GM19463 (cell line): ENCODE data around the gene PON3.

Experiments
- ATAC-seq: cut with Tn5 transposase; IDR thresholded peaks from one replicate; pipeline ENCODE4 v1.9.1; 2021; ENCODE audit warnings: mild to moderate bottlenecking, moderate library complexity; ENCODE audit not compliant: unreplicated experiment

Gene PON3

GRCh38 chr7:95357623-95358022, 38.6 kb downstream of the PON3 start:
- no peak for ATAC-seq

GRCh38 chr7:95342642-95343307, 53.4 kb downstream of the PON3 start:
- no peak for ATAC-seq

- no peak for ATAC-seq
These were observed 54.1 kb downstream of the PON3 start for GRCh38 chr7:95342029-95342428.

GRCh38 chr7:95340491-95340890, 55.7 kb downstream of the PON3 start:
- no peak for ATAC-seq

GRCh38 chr7:95338832-95339231, 57.3 kb downstream of the PON3 start:
- ATAC-seq = no peak

GRCh38 chr7:95335093-95335492, 61.1 kb downstream of the PON3 start:
- ATAC-seq = no peak

GRCh38 chr7:95334447-95334846, 61.7 kb downstream of the PON3 start:
- no peak for ATAC-seq

GRCh38 chr7:95330961-95331337, 65.2 kb downstream of the PON3 start:
- ATAC-seq = peak; percentile 28

- ATAC-seq = peak; percentile 98
These were observed 65.8 kb downstream of the PON3 start for GRCh38 chr7:95330204-95330960.

- no peak for ATAC-seq
These were observed 68.8 kb downstream of the PON3 start for GRCh38 chr7:95327356-95327755.

GRCh38 chr7:95324431-95324830, 71.7 kb downstream of the PON3 start, which contains the start of gene PON1:
Gene PON1 (minus strand): TSS chr7:95324532. CDS start chr7:95324475, 57 bp downstream.
- ATAC-seq = peak; percentile 91

GRCh38 chr7:95323410-95324129, 72.6 kb downstream of the PON3 start:
- no peak for ATAC-seq

GRCh38 chr7:95322854-95323253, 73.3 kb downstream of the PON3 start:
- ATAC-seq = no peak

GRCh38 chr7:95322396-95322795, 73.8 kb downstream of the PON3 start:
- ATAC-seq = no peak

- no peak for ATAC-seq
These were observed 74.5 kb downstream of the PON3 start for GRCh38 chr7:95321720-95322119.

- no peak for ATAC-seq
These were observed 75.5 kb downstream of the PON3 start for GRCh38 chr7:95320651-95321050.

- no peak for ATAC-seq
These were observed 76.6 kb downstream of the PON3 start for GRCh38 chr7:95319570-95319969.

GRCh38 chr7:95318501-95319100, 77.6 kb downstream of the PON3 start:
- ATAC-seq = no peak

GRCh38 chr7:95317966-95318365, 78.2 kb downstream of the PON3 start:
- no peak for ATAC-seq

GRCh38 chr7:95317546-95317945, 78.6 kb downstream of the PON3 start:
- ATAC-seq = no peak

- peak; percentile 78 for ATAC-seq
These were observed 79.6 kb downstream of the PON3 start for GRCh38 chr7:95316588-95316987.
